GM18858 (cell line): Measurements from ENCODE around the gene LHFPL3.
"Not testable (repeated sequence)": the region's sequence is repeated elsewhere in the genome, so short reads cannot be mapped to it uniquely, and the experiment has no call there.

ENCODE experiments used
- ATAC-seq: cut with Tn5 transposase; IDR thresholded peaks from one replicate; pipeline ENCODE4 v1.9.1; 2021; ENCODE audit not compliant: unreplicated experiment

Gene LHFPL3

GRCh38 chr7:104328296-104328969, at the start of gene LHFPL3:
TSS of gene LHFPL3 (plus strand) at chr7:104328603.
- ATAC-seq, result no peak

DNA sequence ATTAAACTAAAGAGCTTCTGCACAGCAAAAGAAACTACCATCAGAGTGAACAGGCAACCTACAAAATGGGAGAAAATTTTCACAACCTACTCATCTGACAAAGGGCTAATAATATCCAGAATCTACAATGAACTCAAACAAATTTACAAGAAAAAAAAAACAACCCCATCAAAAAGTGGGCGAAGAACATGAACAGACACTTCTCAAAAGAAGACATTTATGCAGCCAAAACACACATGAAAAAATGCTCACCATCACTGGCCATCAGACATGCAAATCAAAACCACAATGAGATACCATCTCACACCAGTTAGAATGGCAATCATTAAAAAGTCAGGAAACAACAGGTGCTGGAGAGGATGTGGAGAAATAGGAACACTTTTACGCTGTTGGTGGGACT, 46.7 kb upstream of the LHFPL3 start:
- ATAC-seq, result not testable (repeated sequence)

DNA sequence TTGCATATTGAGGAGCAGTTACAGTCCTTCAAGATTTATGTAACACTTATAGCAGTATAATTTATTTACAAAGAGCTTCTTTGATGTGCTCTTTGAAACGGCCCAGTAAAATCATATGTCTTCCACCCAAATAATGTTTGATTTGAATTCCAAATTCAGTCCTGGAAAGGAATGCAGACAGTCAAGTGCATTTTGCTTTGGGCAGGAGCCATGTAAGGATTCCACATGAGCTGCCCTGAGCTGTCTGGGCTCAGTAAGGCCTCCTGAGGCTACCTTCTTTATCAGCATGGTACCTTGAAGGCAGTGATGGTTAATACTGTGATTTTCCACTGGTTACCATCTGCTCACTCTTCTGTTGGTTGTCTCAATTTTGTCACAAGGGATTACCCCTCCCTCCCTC, 41.6 kb upstream of the LHFPL3 start:
- ATAC-seq, result no peak

GRCh38 chr7:104288137-104288536, 40.3 kb upstream of the LHFPL3 start:
- no peak for ATAC-seq

DNA sequence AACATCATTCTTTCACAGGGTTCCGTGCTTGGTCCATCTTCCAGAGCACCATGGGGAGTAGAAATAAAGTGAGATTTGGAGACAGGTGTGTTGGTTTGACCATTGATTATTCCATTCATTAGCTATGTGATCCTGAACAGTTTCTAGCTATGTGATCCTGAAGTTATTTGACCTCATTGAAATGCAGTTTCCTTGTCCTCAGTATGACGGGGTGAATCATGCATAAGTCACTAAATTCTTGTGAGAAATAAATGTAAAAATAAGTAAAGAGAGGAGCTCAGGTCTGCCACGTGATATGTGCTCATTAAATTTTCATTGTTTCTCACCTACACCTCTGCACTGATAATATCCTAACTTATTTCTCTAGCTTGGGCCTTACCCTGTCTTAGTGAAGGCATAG, 34.1 kb upstream of the LHFPL3 start:
- no peak for ATAC-seq

DNA sequence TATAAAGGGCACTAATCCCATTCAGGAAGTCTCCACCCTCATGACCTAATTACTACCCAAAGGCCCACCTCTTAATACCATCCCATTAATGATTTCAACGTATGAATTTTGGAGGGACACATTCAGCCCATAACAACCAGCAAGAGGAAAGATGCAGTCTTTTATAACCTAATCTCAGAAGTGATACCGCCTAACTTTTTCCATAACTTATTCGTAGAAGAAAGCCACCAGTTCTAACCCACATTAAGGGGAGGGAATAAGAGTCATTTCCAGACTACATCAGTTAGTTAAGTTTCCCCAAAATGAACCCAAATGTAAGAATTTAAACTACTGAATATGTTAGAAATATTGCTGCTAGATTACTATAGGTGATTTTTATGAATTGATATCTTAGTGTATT, 32.1 kb upstream of the LHFPL3 start:
- no peak for ATAC-seq

DNA sequence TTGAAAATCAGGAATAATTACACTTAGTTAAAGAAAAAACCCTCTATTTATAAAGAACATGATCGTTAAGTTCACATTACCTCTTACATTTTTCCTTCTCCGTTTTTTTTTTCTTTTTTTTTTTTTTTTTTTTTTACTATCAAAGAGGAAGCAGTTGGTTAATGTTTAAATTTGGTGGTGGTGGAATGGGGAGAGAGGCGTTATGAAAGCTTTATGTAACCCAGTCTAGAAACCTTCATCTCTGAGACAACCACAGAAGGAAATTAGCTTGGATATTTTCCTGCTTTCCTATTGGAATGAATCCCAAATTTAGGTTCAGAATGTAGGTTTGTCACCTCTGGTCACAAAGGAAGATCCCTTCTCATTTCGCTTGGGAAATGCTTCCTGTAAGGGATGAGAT, 31.5 kb upstream of the LHFPL3 start:
- ATAC-seq, result no peak

- ATAC-seq, result no peak
Observed at GRCh38 chr7:104299323-104299722, 29.1 kb upstream of the LHFPL3 start.

- no peak for ATAC-seq
Observed at GRCh38 chr7:104299777-104300176, 28.6 kb upstream of the LHFPL3 start.

- no peak for ATAC-seq
Observed at GRCh38 chr7:104306793-104307192, 21.6 kb upstream of the LHFPL3 start.

DNA sequence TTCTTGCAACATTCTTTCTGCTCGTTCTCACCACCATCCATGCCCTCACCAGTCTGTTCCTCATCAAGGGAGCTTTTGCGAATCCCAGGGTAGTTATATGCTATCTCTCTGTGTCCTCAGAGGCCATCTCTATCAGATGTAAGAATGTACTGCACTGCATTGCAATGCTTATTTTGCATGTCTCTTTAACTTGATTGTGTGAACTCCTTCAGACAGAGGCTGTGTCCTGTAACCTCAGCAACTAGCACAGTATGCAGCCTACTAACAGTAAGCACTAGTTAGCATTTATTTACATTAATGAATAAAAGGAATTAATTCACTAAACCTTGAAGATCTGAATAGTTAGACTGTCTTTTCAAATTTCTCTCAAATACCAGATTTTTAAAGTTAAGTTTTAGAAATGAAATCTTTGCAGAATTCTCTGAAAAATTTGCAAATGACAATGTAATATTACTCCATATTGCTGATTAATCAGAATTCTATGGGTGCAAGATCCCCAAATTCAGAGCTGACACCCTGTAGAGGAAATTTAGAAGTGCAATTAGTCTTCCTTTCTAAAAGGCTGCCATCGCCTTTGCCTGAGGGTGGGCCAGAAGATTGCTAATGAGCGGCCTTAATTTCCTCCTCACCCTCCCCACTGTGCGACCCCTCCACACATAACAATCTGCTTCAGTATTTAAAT, 10.3 kb upstream of the LHFPL3 start:
- ATAC-seq, result no peak

DNA sequence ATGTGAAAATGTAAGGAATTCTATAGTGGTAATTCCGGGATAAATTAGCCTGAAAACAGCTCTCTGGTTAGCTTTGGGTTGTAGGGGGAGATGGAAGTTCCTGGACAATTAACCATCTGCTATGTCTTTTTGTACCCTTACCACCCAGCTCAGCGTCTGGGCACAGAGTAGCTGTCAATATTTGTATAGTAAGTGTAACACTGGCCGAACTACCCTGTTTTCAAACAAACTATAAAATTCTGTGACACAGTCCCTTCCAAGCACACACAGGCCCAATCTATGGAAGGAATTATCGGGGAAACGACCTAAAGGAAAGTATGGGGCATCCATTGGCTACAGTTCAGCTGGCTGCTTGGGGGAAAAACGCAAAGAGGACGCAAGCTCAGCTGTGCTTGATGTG, 869 bp upstream of the LHFPL3 start:
- ATAC-seq, result no peak

GRCh38 chr7:104327938-104328295, 486 bp upstream of the LHFPL3 start:
- no peak for ATAC-seq

DNA sequence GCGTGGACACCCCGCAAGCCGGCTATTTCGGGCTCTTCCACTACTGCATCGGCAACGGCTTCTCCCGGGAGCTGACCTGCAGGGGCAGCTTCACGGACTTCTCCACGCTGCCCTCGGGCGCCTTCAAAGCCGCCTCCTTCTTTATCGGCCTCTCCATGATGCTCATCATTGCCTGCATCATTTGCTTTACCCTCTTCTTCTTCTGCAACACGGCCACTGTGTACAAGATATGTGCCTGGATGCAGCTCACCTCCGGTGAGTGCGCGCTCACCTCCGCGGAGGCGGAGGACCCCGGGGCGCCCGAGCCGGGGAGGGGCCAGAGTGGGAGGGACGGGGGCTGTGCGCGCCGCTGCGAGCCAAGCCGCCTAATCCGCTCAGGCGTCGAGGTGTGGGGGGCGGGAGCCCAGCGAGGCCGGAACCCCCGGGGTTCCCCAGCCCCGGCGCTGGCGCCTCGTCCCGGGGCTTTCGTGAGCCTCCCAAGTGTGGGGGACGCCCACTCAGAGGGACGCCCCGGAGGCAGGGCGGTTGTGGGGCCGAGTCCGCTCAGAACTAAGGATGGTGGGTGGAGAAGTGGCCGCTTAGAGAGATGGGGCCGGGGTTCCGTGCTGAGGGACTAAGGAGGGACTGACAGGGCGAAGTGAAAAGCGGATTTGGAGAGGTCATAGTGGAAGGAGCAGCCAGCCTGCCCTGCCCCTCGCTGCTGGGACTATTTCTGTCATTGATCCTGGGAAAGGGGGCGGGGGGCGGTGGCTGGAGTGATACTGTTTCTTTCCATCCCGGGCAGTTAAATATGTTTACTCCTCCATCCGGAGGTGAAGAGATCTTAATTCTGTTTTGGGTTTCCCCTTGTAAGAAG, 795 bp downstream of the LHFPL3 start:
- no peak for ATAC-seq

DNA sequence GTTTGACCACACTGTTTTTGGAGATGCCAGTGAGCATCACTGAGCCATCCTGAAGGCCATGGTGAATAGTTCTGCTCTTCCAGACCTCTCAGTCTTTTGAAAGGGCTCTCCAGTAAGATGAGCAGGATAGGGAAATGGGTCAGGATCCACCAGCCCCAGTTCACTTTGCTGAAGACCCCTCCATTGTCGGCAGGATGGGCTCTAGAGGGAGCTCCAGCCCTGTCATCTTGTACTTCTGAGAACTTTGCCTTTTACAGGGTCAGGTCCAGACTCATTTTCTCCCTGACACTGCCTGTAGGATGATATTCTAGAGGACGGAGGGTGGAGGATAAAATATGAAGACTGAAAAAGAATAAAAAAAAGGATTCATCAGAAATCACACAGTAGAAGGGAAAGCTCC, 13.1 kb downstream of the LHFPL3 start:
- ATAC-seq, result no peak

DNA sequence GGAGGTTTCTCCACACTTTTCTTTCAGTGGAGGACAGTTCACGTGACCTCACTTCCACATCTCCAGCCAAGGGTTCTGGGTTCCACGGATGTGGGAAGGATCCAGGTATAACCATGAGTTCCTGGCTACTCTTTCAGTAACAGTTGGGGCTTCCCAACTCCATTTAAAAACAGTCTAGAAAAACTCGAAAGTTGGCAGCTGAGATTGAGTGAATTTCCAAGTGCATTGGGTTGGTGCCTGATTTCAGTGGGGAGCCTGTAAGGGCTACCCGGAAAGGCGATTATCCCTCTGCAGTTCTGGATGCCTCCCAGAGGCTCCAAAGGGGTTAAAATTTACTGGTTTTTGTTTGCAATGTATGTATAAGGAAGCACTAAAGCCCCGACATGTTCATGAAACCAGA, 24.3 kb downstream of the LHFPL3 start:
- no peak for ATAC-seq

DNA sequence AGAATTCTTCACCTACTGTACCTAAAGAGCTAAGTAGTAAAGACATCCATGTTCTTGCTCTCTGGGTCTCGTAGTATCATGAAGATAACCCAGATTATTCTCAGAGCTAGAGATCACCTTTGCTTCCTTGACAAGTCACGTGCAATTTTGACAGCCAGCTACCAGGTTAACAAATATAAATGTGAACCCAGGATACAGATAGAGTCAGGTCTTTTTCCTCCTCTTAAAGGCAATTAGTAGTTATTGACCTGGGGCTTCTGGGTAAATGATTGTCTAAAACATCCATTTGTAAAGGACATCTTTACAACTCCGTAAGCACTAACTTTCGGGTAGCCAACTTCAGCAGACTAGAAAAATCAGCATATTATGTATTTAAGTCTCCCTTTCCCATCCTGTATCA, 28.8 kb downstream of the LHFPL3 start:
- ATAC-seq, result no peak

DNA sequence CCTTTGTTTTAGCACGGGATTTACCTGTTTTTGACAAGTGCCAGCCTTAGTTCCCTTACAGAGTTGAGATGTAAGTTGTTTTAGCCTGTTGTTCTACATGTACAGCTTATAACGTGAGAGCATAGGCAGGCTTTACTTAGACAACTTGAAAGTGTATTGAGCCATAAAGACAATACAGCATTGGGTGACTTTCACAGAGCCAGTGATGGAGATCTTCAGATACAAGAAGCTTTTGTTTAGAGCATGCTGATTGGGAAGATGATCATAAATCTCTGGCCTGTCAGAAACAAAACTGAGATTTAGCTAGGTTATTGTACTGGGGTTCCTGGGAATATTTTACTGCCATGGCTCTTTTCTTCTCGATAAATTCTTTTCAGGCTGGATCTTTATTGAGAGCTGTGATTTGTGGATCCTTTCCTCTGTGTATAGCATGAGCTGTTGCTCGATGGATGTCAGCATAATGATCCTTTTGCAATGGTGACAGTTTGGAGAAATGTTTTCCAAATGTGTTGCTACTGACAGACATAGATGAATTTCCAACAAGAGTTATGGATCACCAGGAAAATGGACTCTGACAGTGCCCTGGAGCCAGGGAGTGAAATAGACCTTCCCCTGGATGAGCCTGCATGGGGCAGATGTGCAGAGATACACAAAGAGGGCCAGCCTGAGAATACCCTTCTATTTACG, 30.2 kb downstream of the LHFPL3 start:
- no peak for ATAC-seq

DNA sequence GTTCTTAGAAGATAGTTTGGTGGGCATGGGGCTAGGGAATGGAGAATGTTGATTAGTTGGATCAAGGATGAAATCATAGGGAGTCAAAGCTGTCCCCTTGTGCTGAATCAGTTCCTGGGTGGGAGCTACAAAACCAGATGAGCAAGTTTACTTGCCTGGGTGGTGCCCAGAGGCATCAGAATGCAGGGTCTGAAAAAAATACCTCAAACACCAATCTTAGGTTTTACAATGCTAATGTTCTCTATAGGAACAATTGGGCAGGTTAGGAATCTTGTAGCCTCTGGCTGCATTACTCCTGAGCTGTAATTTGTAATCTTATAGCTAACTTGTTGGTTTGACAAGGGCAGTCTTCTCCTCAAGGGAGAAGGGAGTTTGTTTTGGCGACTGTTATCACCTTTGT, 34.4 kb downstream of the LHFPL3 start:
- ATAC-seq, result no peak

DNA sequence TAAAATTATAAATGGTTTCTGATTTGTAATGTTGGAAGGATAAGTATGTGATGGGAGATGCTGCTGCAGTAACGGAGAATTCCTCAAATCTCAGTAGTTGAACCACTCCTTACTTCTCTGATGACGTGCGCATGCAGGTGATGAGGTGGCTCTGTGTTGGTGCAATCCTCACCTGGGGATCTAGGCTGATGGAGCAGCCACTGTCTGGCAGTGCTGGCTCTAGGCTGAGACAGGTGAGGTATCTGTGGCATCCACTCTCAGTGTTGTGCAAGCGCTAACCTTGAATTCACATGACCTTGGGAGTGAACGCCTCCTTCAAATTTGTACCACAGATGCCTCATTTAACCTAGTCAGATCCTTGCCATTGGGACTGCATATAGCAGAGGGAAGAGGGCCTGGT, 35.0 kb downstream of the LHFPL3 start:
- no peak for ATAC-seq

GRCh38 chr7:104366390-104366789, 38.0 kb downstream of the LHFPL3 start:
- no peak for ATAC-seq

- ATAC-seq, result no peak
Observed at GRCh38 chr7:104367926-104368325, 39.5 kb downstream of the LHFPL3 start.
